ENCODE measurements around the gene ZBED1. TPM values are rescaled to one million over a fixed set of nuclear protein-coding genes. Genes with fewer than 3 reads are reported as not detected.
"Not testable (repeated sequence)": the region's sequence is repeated elsewhere in the genome, so short reads cannot be mapped to it uniquely, and the experiment has no call there.

The ZBED1 gene
- polyA plus RNA-seq, 1 donor = 15.9 TPM

DNA sequence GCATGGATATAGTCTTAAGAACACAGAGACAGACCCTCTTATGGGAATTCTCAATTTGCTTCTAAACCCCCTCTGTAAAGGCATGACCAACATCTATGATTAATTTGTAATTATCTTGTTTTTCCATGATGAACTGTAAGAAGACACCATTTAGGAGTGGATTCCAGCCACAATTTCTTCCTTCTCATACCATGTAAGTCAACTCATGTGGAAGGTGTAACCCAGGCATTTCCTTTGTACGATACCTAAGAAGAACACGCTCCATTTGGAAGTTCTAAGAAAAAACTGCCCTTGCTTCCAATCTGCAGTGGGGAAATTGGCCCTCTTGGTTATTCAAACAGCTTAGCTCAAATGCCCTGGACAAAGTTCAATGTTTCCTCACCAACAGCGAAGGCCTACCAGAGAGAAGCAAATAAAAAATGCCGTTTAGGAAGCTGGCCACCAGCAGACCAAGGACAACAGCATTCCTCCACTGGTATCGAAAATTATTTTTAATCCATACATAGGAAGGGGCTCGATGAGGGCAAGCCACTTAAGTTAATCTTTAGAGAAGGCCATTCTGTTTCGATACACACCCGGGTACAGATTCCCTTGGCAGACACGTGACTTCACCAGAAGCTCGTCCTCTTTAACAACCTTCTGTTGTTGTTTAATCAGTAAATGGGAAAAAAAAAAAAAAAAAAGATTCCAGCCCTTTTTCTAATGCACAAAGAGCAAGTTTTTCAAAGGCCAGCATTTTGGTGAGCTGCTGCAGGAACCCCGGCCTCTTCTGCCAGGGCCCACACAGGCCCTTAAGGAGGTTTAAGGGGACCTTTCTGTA, 2.6 kb downstream of the ZBED1 start:
- DNase-seq (ENCODE audit: low read depth) = no peak

- no peak for DNase-seq (ENCODE audit: low read depth)
Measured at GRCh38 chrX:2495595-2495994, 5.2 kb downstream of the ZBED1 start.

DNA sequence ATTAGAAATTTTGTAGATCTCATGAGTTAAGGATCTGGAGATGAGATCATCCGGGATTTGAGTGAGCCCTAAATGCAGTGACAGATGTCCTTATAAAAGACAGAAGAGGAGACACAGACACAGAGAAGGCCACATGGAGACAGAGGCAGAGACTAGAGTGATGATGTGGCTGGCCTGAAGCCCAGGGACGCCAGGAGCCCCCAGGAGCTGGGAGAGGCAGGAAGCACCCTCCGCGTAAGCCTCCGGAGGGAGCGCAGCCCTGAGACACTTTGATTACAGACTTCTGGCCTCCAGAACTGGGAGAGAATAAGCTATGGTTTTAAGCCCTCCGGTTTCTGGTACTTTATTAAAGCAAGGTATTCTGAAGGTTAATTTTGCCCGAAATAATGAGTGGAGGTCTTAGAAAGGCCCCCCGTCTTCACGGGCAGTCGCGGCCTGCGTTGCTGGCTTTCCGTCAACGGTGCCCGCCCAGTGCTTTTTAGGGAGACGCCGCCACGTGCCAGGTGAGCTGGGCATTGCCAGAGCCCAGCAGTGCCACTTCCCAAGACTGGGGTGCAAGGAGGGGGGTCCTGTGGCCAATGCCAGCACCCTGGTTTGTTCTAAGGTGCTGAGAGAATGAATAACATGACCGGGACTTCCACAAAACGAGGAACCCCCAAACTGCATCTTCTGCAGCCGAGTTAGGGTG, 8.1 kb downstream of the ZBED1 start:
- no peak for DNase-seq (ENCODE audit: low read depth)

DNA sequence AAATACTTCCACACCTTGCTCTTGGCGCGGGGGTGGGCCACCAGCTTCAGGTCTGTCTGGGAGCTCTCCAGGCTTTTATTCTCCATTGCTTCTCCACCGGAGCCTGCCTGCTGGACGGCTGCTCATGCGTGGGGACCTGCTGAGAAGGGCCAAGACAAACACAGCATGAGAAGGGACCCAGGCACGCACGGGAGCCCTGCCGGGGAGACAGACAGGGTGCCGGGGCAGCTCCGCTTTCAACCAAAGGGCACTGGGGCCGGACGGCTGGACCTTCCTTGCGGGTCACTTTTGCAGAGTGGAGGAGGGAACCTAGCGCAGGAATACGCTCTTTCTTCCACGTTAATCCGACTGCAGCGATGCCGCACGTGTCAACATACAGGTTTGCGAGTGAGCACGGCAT, 10.1 kb downstream of the ZBED1 start:
- DNase-seq (ENCODE audit: low read depth) = no peak

GRCh38 chrX:2489446-2490445, 11.0 kb downstream of the ZBED1 start:
- DNase-seq (ENCODE audit: low read depth) = no peak

DNA sequence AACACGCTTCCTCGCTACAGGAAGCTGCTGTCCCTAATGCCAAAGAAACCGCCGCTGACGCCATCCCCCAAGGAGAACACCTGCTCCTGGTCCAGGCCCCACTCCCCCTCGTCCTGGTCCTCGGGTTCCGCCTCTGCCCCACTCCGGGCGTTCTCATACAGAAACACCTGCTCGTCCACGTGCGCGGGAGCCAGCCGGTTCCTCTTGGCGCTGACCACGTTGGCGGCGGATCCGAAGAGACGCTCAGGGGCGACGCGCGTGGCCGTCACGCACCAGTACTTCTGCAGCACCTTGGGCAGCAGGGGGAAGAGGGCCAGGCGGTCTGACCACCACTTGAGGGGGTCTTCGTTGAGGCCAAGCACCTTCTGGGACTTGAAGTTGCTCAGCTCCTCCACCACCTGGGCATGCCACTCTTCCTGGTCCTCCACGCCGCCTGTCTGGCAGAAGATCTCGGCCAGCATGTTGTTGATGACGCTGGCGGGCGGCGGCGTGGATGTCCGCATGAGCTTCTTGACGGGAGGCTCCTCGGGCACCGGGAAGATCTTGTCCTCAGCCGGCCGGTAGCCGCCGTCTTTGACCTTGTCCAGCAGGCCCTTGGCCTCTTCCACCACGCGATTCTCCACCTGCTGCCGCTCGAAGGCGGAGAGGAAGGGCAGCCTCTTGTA, 12.0 kb downstream of the ZBED1 start:
- no peak for DNase-seq (ENCODE audit: low read depth)

GRCh38 chrX:2487366-2487765, 13.4 kb downstream of the ZBED1 start:
- no peak for DNase-seq (ENCODE audit: low read depth)

DNA sequence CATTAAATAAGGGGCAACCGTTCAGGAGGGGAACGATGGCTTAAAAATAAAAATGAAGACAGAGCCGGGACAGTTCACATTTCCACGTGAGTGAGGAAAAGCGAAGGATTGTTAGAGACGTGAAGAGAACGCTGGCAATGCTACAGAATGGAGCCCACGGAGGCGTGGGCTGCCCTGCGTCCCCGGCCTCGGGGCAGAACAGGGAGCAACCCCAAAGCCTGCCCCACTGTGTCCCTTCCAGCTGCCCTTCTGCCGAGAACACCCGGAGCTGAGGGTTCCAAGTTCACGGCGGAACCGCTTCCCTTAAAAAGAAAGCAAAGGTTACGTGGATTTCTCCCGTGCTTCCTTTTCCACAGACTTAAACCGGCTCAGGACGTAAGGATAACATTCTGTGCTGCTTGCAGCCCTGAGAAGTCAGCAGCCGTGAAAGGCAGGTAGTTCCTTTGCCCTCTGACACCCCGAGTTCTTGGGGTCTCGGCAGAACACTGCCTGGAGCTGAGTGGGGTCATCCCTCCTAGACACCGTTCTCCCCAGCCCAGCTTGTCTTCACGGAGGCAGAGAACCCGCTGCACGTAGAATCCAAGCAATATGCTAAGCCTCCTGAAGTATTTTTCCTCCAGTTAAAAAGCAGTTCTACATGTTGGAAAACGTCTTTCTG, 14.2 kb downstream of the ZBED1 start:
- DNase-seq (ENCODE audit: low read depth) = no peak

- DNase-seq (ENCODE audit: low read depth) = no peak
Measured at GRCh38 chrX:2485789-2486345, 14.9 kb downstream of the ZBED1 start.

- no peak for DNase-seq (ENCODE audit: low read depth)
Measured at GRCh38 chrX:2484721-2485648, 15.8 kb downstream of the ZBED1 start.

DNA sequence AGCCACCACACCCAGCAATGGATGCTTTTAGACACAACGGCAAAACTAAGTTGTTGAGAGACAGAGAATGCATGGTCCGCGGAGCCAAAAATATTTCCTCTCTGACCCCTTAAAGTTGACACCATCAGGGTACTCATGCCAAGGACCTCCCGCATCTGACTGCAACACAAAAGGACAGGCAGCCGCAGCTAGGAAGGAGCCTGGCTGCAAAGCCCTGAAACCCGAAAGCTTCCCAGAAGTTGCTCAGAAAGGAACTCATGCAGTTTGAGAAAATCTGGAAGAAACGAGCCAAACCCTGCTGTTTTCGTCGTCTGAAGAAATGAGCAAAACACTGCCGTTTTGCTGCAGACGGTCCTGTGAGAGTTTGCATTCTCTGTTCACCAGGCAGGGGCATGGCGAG, 16.5 kb downstream of the ZBED1 start:
- no peak for DNase-seq (ENCODE audit: low read depth)

DNA sequence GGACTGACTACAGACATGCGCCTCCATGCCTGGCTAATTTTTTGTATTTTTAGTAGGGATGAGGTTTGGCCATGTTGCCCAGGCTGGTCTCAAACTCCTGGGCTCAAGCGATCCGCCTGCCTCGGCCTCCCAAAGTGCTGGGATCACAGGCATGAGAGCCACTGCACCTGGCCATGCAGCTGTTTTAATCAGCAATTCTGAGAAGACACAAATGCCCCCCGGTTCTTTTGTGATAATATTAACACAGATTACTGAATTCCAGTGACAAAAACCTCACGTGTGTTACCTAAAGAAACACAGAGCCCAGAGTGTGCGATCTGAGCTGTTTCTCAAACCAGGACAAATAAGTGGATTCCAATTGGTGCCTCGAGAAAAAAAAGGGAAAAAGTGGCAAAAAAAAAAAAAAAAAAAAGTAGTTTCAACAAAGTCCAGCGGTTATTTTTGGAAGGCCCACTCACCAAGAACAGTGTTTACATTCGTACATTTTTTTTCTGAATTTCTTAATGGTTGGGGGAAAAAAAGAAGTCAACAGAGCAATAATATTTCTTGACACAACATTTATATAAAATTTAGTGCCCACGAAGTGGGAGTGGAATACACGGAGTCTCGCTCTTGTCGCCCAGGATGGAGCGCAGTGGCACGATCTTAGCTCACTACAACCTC, 17.2 kb downstream of the ZBED1 start:
- no peak for DNase-seq (ENCODE audit: low read depth)

- not testable (repeated sequence) for DNase-seq (ENCODE audit: low read depth)
Measured at GRCh38 chrX:2481597-2481996, 19.2 kb downstream of the ZBED1 start.

DNA sequence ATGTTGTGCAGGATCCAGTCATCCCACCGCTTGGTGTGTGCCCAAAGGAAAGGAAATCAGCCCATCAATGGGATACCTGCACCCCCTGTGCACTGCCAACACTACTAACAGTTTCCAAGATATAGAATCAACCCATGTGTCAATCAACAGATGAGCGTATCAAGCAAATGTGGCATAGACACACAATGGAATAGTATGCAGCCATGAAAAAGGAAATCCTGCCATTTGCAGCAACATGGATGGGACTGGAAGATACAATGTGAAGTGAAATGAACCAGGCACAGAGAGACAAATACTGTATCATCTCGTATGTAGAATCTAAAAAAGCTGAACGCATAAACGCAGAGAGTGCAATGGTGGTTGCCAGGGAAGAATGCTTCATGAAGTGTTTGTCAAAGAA, 20.8 kb downstream of the ZBED1 start:
- not testable (repeated sequence) for DNase-seq (ENCODE audit: low read depth)

GRCh38 chrX:2479420-2479780, 21.4 kb downstream of the ZBED1 start:
- DNase-seq (ENCODE audit: low read depth) = no peak

DNA sequence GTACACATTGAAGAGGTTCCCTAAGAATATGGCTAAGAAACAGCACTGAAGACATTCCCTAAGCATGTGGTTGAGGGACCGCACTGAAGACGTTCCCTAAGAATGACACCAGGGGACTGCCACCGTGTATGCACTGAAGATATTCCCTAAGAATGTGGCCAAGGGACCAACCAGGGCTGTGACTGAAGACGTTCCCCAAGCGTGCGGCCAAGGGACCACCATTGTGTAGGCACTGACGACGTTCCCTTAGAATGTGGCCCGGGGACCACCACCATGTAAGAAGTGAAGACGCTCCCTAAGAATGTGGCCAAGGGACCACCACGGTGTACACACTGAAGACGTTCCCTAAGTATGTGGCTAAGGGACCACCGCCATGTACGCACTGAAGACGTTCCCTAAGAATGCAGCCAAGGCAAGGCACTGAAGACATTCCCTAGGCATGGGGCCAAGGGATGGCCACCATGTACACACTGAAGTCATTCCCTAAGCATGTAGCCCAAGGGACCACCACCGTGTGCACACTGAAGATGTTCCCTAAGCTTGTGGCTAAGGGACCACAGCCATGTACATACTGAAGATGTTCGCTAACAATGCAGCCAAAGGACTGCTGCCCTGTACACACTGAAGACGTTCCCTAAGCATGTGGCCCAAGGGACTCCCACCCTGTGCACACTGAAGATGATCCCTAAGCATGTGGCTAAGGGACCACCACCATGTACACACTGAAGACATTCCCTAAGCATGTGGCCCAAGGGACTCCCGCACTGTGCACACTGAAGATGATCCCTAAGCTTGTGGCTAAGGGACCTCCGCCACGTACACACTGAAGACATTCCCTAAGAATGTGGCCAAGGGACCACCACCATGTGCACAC, 22.0 kb downstream of the ZBED1 start:
- no peak for DNase-seq (ENCODE audit: low read depth)

DNA sequence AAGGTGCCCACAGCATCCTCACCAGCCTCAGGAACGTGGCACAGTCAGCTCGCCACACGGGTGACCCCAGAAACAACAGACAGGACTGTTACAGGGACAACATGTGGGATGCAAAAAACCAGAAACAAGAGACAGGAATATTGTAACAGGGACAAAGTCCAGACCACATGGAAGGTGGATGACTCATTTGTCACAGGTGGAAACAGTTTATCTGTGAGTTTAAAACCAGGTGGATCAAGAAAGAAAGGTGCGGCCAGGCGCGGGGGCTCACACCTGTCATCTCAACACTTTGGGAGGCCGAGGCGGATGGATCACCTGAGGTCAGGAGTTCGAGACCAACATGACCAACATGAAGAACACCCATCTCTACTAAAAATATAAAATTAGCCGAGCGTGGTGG, 23.5 kb downstream of the ZBED1 start:
- DNase-seq (ENCODE audit: low read depth) = not testable (repeated sequence)
